Karpas-422 (cell line): ENCODE data around the gene NOX5. TPM values are rescaled to one million over a fixed set of nuclear protein-coding genes. Genes with fewer than 3 reads are reported as not detected.

Source experiments
- DNase-seq: peaks from one replicate; pipeline ENCODE4 v3.0.0-alpha.2; 2015
- H2AFZ ChIP-seq: fragments of 200-600 bp; sonication (generic); 2 replicates; pipeline ENCODE4 v1.6.1; 2014; ENCODE audit warnings: antibody characterized with exemption, low read length, mixed read lengths
- H3K27ac ChIP-seq: fragments of 200-600 bp; sonication (generic); 2 replicates; pipeline ENCODE4 v1.5.1; 2014; ENCODE audit warnings: mild to moderate bottlenecking, low read length, moderate library complexity
- H3K27me3 ChIP-seq: fragments of 200-600 bp; sonication (generic); 2 replicates; pipeline ENCODE4 v1.6.1; 2014; ENCODE audit warnings: low read length, mixed read lengths
- H3K36me3 ChIP-seq: fragments of 200-600 bp; sonication (generic); 2 replicates; pipeline ENCODE4 v1.6.1; 2014; ENCODE audit warnings: low read length, mixed read lengths; ENCODE audit not compliant: insufficient read depth
- H3K4me1 ChIP-seq: fragments of 200-600 bp; sonication (generic); 2 replicates; pipeline ENCODE4 v1.6.1; 2014; ENCODE audit warnings: mild to moderate bottlenecking, low read length, mixed read lengths
- H3K4me2 ChIP-seq: fragments of 200-600 bp; sonication (generic); 2 replicates; pipeline ENCODE4 v1.6.1; 2014; ENCODE audit warnings: low read length, low read depth, mild to moderate bottlenecking; ENCODE audit not compliant: poor library complexity, severe bottlenecking
- H3K4me3 ChIP-seq: fragments of 200-600 bp; sonication (generic); 2 replicates; pipeline ENCODE4 v1.5.1; 2014; ENCODE audit warnings: mild to moderate bottlenecking, antibody characterized with exemption, low read length, mixed read lengths
- H3K79me2 ChIP-seq: fragments of 200-600 bp; sonication (generic); 2 replicates; pipeline ENCODE4 v1.6.1; 2014; ENCODE audit warnings: mild to moderate bottlenecking, low read length, mixed read lengths
- H3K9ac ChIP-seq: fragments of 200-600 bp; sonication (generic); 2 replicates; pipeline ENCODE4 v1.6.0; 2014; ENCODE audit warnings: low read length
- H3K9me2 ChIP-seq: fragments of 200-600 bp; sonication (generic), shearing (Covaris generic); replicated peaks from 2 replicates; pipeline ENCODE4 v1.6.0; 2014; ENCODE audit warnings: mild to moderate bottlenecking, low read length, moderate library complexity; ENCODE audit not compliant: insufficient read depth
- H3K9me3 ChIP-seq: fragments of 300-700, 200-600 bp; sonication (generic); 2 replicates; pipeline ENCODE4 v1.6.1; 2014; ENCODE audit warnings: low read length, mixed read lengths
- H4K20me1 ChIP-seq: fragments of 200-600 bp; sonication (generic); 2 replicates; pipeline ENCODE4 v1.6.1; 2014; ENCODE audit warnings: mild to moderate bottlenecking, antibody characterized with exemption, low read length, low read depth; ENCODE audit not compliant: insufficient read depth
- total RNA-seq: library from RNA; depleted of rRNA; stranded (reverse); fragments of >200 nt; shearing (Covaris generic); gene quantifications from 2 replicates; pipeline ENCODE4 v1.2.3, GENCODE V29; 2014; ENCODE audit warnings: low replicate concordance

NOX5 gene
- total RNA-seq, 1 experiment from 2014 or later = not detected

DNA sequence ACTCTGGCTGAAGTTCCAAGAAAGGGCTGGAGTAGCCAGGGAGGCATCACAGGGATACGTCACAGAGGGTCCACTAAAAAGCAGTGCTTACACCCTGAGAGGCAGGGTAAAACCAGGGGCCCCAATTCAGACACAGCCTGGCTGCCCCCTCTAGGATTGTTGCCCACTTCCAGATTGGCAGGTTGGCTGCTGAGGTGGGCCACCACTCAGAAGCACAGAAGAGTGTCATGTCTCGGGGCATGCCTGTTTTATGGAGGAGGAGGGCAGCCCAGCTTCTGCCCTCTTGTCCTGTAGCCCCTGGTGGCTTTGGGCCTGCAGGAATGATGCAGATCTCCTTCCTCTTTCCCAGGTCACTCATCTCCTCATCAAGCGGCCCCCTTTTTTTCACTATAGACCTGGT is 24.0 kb downstream of the NOX5 start:
- H3K27me3 ChIP-seq = no peaks in the 10 kb centered on the region; the same call in 1 of the 2 replicates
- no peaks in the 10 kb centered on the region for H3K9me3 ChIP-seq
- no peaks in the 10 kb centered on the region for H3K36me3 ChIP-seq
- DNase-seq = no peak
- no peaks in the 10 kb centered on the region for H3K4me1 ChIP-seq
- H3K27ac ChIP-seq = no peak overlapping the region
- no peaks in the 10 kb centered on the region for H4K20me1 ChIP-seq
- no peaks in the 10 kb centered on the region for H3K9me2 ChIP-seq
- no peak overlapping the region for H2AFZ ChIP-seq
- H3K4me2 ChIP-seq = no peak overlapping the region
- H3K4me3 ChIP-seq = no peak overlapping the region
- no peak overlapping the region for H3K9ac ChIP-seq
- no peaks in the 10 kb centered on the region for H3K79me2 ChIP-seq

DNA sequence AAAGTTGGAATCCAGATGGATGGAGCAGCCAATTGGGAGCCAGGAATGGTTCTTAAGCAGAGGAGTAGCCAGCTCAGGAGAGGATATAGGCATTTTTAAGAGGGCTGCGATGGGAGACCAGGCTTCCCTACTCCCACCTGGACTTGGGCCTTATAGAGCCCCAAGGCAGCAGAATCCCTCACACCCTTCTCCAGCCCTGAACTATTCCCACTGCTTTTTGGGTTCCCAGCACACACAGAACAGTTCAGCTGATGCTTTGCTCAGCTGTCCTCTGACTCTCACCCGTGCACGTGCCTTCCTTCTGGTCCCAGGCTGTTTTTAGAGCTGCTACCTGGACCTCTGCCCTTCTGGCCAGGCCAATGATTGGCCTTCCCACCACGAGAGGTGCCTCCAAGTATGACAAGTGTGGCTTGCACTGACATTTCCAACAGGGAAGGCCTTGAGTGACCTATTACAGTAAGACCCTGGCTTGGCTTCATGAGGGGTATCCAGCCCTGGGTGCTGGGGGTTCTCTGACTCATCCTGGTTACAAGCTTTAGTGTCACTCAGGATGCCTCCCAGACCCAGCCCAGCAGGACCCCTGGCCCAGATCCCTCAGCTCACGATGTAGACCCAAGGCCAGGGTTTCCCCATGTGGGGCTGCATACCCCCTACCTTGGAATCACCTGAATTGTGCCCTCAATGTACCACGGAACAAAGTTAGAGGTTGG is 25.2 kb downstream of the NOX5 start:
- Histone ChIP-seq H2AFZ (no peak overlapping the region), H3K4me2 (no peak overlapping the region), H3K4me3 (no peak overlapping the region), H3K9ac (no peak overlapping the region), H3K27me3 (no peaks in the 10 kb centered on the region; the same call in 1 of the 2 replicates), H3K36me3 (no peaks in the 10 kb centered on the region), H3K4me1 (no peaks in the 10 kb centered on the region), H4K20me1 (no peaks in the 10 kb centered on the region), H3K9me3 (no peaks in the 10 kb centered on the region), H3K9me2 (no peaks in the 10 kb centered on the region), H3K79me2 (no peaks in the 10 kb centered on the region), H3K27ac (no peak overlapping the region)
- no peak for DNase-seq

DNA sequence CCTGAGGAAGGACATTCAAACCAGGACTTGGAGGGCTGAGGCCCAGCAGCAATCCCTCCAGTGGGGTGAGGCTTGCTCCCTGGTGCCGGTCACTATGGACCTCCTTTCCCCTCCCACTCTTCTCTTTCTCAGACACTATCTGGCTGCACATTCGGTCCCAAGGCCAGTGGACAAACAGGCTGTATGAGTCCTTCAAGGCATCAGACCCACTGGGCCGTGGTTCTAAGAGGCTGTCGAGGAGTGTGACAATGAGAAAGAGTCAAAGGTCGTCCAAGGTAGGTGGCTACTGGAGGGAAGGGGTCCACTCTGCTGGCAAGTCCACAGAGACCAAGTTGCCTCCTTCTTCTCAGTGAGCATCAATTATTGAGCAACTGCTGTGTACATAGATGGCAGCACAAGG is 28.0 kb downstream of the NOX5 start:
- no peak overlapping the region for H3K27ac ChIP-seq
- H3K9me3 ChIP-seq = no peaks in the 10 kb centered on the region
- no peak overlapping the region for H2AFZ ChIP-seq
- no peaks in the 10 kb centered on the region for H4K20me1 ChIP-seq
- no peak for DNase-seq
- H3K36me3 ChIP-seq = no peaks in the 10 kb centered on the region
- no peak overlapping the region for H3K9ac ChIP-seq
- H3K9me2 ChIP-seq = no peaks in the 10 kb centered on the region
- H3K27me3 ChIP-seq = no peaks in the 10 kb centered on the region; the same call in 1 of the 2 replicates
- H3K79me2 ChIP-seq = no peaks in the 10 kb centered on the region
- no peak overlapping the region for H3K4me2 ChIP-seq
- no peak overlapping the region for H3K4me3 ChIP-seq
- no peaks in the 10 kb centered on the region for H3K4me1 ChIP-seq

DNA sequence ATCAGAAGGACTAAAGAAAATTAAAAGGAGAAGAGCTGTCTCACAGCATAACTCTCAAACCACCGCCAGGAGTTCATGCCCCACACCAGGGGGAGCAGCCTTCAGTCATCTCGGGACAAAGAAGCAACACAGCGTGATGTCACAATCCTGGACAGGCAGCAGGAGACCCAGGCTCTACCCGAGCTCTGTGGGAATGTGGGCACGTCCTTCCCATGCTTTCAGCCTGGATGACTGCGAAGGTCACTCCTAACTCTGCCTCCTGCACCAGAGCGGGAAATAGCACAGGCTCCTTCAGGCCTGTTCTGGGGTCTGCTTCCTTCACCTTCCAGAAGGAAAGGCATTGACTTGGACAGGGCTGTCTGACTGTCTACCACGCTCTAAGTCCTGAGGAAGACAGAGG is 31.3 kb downstream of the NOX5 start:
- Histone ChIP-seq H3K4me2 (no peak overlapping the region), H3K27ac (no peak overlapping the region), H3K79me2 (no peaks in the 10 kb centered on the region), H2AFZ (no peak overlapping the region), H3K9me3 (no peaks in the 10 kb centered on the region), H3K9ac (no peak overlapping the region), H3K4me3 (no peak overlapping the region), H3K4me1 (no peaks in the 10 kb centered on the region), H4K20me1 (no peaks in the 10 kb centered on the region), H3K36me3 (no peaks in the 10 kb centered on the region), H3K27me3 (no peaks in the 10 kb centered on the region; the same call in 1 of the 2 replicates), H3K9me2 (no peaks in the 10 kb centered on the region)
- no peak for DNase-seq

DNA sequence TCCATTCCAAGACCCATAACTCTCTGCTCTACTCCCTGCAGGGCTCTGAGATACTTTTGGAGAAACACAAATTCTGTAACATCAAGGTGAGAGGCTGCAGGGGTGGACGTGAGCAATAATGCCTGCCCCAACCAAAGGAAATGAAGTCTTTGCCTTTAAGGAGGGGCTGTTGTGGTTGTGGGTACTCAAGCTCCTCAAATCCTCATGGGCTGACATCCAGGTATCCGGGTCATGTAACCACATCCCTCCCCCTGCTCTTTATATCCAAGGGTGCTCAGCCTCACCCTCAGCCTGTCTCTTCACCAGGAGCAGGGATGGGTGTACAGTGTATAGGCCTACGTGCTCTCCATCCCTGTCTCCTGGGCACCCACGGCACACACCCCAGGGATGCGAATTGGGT is 32.3 kb downstream of the NOX5 start:
- Histone ChIP-seq H3K4me3 (no peak overlapping the region), H3K9me2 (no peaks in the 10 kb centered on the region)
- no peak for DNase-seq

DNA sequence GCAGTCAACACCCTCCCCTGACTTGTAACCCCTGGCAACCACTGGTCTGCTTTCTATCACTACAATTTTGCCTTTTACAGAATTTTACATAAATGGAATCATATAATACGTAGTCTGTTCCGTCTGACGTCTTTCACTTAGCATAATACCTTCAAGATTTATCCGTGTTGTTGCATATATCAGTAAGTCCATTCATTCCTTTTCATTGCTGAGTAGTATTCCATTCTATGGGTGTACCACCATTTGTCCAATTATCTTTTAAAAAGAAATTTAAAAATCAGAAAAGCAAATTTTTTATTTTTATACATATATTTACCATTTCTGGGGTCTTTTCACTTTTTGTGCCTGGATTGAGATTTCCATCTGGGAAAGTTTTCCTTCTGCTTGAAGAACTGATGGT is 35.5 kb downstream of the NOX5 start:
- H3K9ac ChIP-seq = no peak overlapping the region
- H3K4me2 ChIP-seq = no peak overlapping the region
- no peak overlapping the region for H2AFZ ChIP-seq
- no peaks in the 10 kb centered on the region for H3K9me3 ChIP-seq
- no peaks in the 10 kb centered on the region for H3K4me1 ChIP-seq
- H3K4me3 ChIP-seq = no peak overlapping the region
- H3K27ac ChIP-seq = no peak overlapping the region
- no peaks in the 10 kb centered on the region for H4K20me1 ChIP-seq
- no peak for DNase-seq
- H3K36me3 ChIP-seq = no peaks in the 10 kb centered on the region
- no peaks in the 10 kb centered on the region for H3K27me3 ChIP-seq
- H3K9me2 ChIP-seq = no peaks in the 10 kb centered on the region
- H3K79me2 ChIP-seq = no peaks in the 10 kb centered on the region

More for the DNA sequence above, 32.3 kb downstream of the NOX5 start:
- Histone ChIP-seq H4K20me1 (no peaks in the 10 kb centered on the region), H3K9me3 (no peaks in the 10 kb centered on the region), H3K4me2 (no peak overlapping the region), H3K27me3 (no peaks in the 10 kb centered on the region; the same call in 1 of the 2 replicates), H3K79me2 (no peaks in the 10 kb centered on the region), H3K9ac (no peak overlapping the region), H3K27ac (no peak overlapping the region), H3K36me3 (no peaks in the 10 kb centered on the region), H2AFZ (no peak overlapping the region), H3K4me1 (no peaks in the 10 kb centered on the region)

DNA sequence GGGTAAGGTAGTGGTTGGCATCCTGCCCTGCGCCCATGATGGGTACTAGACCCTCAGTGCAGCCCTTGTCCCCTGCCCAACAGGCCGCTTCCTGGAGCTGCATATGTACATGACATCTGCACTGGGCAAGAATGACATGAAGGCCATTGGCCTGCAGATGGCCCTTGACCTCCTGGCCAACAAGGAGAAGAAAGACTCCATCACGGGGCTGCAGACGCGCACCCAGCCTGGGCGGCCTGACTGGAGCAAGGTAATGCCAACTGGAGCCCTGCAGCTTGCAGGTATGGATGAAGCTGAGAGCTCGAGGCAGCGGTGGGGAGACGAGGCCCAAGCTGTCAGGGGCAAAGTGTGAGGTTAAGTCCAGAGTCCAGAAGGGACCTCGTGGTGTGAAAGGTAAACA is 40.8 kb downstream of the NOX5 start:
- Histone ChIP-seq H4K20me1 (no peaks in the 10 kb centered on the region), H3K27ac (no peak overlapping the region), H2AFZ (no peak overlapping the region), H3K4me1 (no peaks in the 10 kb centered on the region), H3K27me3 (no peaks in the 10 kb centered on the region), H3K4me3 (no peak overlapping the region), H3K9ac (no peak overlapping the region), H3K79me2 (no peaks in the 10 kb centered on the region), H3K36me3 (no peaks in the 10 kb centered on the region), H3K4me2 (no peak overlapping the region), H3K9me3 (no peaks in the 10 kb centered on the region), H3K9me2 (no peaks in the 10 kb centered on the region)
- DNase-seq = no peak

DNA sequence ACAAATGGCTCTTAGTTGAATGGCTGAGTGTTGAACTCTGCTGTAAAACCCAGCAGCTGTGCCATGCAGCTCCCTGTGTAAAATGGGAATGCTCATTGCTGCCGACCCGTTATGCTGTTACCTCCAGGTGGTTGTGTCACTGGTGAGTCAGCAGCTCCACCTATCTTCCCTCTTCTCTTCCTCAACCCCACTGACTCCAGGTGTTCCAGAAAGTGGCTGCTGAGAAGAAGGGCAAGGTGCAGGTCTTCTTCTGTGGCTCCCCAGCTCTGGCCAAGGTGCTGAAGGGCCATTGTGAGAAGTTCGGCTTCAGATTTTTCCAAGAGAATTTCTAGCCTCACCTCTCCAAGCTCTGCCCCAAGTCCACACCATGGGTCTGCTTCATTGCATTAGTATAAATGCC is 41.9 kb downstream of the NOX5 start:
- Histone ChIP-seq H3K4me3 (no peak overlapping the region), H3K27me3 (no peaks in the 10 kb centered on the region), H3K36me3 (no peaks in the 10 kb centered on the region), H3K4me1 (no peaks in the 10 kb centered on the region), H3K4me2 (no peak overlapping the region), H3K79me2 (no peaks in the 10 kb centered on the region), H3K9me2 (no peaks in the 10 kb centered on the region), H3K9me3 (no peaks in the 10 kb centered on the region), H3K27ac (no peak overlapping the region), H3K9ac (no peak overlapping the region), H2AFZ (no peak overlapping the region), H4K20me1 (no peaks in the 10 kb centered on the region)
- DNase-seq = no peak
